Measurements from ENCODE around the gene C11orf68. TPM values are rescaled to one million over a fixed set of nuclear protein-coding genes. Genes with fewer than 3 reads are reported as not detected.

C11orf68 gene
- total and polyA plus RNA-seq, 9 of the 15 experiments (the other 6 are each of a cell fraction or from before 2014, with no cell fraction given) = 3.6 to 35.9 (median 12.8) TPM

DNA sequence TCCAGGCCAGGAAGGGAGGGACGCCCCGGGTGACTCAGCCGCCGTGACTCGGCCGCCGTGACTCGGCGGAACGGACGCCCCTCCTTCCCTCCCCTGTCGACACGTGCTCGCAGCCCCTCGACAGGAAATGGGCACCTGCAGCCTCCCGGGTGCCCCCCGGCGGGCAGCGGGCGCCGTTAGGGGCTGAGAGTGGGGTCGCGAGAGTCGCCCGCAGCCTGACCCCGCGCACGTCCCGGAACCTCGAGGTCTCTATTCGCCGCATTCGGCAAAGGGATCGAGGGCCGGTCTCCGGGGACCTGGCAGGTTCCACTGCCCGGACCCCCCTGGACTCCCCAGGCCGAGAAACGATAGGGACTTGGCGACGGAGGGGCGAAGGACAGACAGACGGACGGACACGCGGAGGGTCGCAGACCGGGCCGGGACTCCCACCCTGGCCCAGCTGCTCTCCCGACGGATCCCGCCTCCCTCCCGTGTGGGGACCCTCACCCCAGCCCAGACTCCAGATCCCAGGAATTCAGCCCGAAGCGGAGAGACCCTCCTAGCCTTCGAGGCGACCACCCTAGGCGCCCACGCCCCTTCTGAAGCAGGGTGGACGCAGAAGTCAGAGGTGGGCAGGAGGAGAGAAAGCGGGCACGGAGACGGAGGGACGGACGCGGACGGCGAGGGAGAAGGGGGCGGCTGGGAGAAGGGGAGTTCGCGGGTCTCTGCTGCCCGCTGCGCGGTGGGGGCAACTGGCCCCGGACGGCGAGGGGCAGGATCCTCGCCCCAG lies 19.3 kb downstream of the C11orf68 start (continued):
- TF ChIP-seq, protein P1, sequence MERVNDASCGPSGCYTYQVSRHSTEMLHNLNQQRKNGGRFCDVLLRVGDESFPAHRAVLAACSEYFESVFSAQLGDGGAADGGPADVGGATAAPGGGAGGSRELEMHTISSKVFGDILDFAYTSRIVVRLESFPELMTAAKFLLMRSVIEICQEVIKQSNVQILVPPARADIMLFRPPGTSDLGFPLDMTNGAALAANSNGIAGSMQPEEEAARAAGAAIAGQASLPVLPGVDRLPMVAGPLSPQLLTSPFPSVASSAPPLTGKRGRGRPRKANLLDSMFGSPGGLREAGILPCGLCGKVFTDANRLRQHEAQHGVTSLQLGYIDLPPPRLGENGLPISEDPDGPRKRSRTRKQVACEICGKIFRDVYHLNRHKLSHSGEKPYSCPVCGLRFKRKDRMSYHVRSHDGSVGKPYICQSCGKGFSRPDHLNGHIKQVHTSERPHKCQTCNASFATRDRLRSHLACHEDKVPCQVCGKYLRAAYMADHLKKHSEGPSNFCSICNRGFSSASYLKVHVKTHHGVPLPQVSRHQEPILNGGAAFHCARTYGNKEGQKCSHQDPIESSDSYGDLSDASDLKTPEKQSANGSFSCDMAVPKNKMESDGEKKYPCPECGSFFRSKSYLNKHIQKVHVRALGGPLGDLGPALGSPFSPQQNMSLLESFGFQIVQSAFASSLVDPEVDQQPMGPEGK (CRISPR knock-in tag; IDR thresholded peaks at IDR 0.05; ENCODE audit: borderline replicate concordance) = no peak
- TF ChIP-seq, protein P2, sequence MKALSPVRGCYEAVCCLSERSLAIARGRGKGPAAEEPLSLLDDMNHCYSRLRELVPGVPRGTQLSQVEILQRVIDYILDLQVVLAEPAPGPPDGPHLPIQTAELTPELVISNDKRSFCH (CRISPR knock-in tag; IDR thresholded peaks at IDR 0.05) = no peak
- TF ChIP-seq, protein P2 (tag; IDR thresholded peaks at IDR 0.05) = peak; percentile 67; the same call in 1 of the 2 replicates
- no peak for TF ChIP-seq HOXB6 (CRISPR knock-in tag; IDR thresholded peaks at IDR 0.05; ENCODE audit: borderline replicate concordance)
- 0 out of 2 replicates have a peak, but pooled peaks have one; percentile 15 for TF ChIP-seq MBD2 (IDR thresholded peaks at IDR 0.05; ENCODE audit: borderline replicate concordance, low read depth)
- peak; percentile 63 for TF ChIP-seq ELF1 (tag; IDR thresholded peaks at IDR 0.05)
- TF ChIP-seq ZNF175 (CRISPR knock-in tag; IDR thresholded peaks at IDR 0.05; ENCODE audit: low read depth) = no peak
- TF ChIP-seq PYGO2 (tag; IDR thresholded peaks at IDR 0.05) = no peak
- peak; percentile 93 for TF ChIP-seq FUS (optimal IDR thresholded peaks at IDR 0.05; ENCODE audit: low read depth, low read length)
- no peak for TF ChIP-seq NCOA2 (IDR thresholded peaks at IDR 0.05; ENCODE audit: partially characterized antibody in 2 of 2)
- TF ChIP-seq, protein P3, sequence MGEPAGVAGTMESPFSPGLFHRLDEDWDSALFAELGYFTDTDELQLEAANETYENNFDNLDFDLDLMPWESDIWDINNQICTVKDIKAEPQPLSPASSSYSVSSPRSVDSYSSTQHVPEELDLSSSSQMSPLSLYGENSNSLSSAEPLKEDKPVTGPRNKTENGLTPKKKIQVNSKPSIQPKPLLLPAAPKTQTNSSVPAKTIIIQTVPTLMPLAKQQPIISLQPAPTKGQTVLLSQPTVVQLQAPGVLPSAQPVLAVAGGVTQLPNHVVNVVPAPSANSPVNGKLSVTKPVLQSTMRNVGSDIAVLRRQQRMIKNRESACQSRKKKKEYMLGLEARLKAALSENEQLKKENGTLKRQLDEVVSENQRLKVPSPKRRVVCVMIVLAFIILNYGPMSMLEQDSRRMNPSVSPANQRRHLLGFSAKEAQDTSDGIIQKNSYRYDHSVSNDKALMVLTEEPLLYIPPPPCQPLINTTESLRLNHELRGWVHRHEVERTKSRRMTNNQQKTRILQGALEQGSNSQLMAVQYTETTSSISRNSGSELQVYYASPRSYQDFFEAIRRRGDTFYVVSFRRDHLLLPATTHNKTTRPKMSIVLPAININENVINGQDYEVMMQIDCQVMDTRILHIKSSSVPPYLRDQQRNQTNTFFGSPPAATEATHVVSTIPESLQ (CRISPR knock-in tag; IDR thresholded peaks at IDR 0.05) = peak; percentile 93
- no peak for TF ChIP-seq SMAD1 (IDR thresholded peaks at IDR 0.05; ENCODE audit: low read depth, low read length, partially characterized antibody)
- peak; percentile 51; the same call in 1 of the 2 replicates for TF ChIP-seq JUNB (CRISPR knock-in tag; conservative IDR thresholded peaks at IDR 0.05)
- TF ChIP-seq ETV6 (IDR thresholded peaks at IDR 0.05; ENCODE audit: borderline replicate concordance in 1 of 2, low read depth in 2 of 2, low read length in 1 of 2) = no peak
- TF ChIP-seq ETV6 (CRISPR knock-in tag; IDR thresholded peaks at IDR 0.05; ENCODE audit: borderline replicate concordance) = no peak
- TF ChIP-seq, protein P4, sequence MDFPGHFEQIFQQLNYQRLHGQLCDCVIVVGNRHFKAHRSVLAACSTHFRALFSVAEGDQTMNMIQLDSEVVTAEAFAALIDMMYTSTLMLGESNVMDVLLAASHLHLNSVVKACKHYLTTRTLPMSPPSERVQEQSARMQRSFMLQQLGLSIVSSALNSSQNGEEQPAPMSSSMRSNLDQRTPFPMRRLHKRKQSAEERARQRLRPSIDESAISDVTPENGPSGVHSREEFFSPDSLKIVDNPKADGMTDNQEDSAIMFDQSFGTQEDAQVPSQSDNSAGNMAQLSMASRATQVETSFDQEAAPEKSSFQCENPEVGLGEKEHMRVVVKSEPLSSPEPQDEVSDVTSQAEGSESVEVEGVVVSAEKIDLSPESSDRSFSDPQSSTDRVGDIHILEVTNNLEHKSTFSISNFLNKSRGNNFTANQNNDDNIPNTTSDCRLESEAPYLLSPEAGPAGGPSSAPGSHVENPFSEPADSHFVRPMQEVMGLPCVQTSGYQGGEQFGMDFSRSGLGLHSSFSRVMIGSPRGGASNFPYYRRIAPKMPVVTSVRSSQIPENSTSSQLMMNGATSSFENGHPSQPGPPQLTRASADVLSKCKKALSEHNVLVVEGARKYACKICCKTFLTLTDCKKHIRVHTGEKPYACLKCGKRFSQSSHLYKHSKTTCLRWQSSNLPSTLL (IDR thresholded peaks at IDR 0.05) = no peak
- TF ChIP-seq, protein P5, sequence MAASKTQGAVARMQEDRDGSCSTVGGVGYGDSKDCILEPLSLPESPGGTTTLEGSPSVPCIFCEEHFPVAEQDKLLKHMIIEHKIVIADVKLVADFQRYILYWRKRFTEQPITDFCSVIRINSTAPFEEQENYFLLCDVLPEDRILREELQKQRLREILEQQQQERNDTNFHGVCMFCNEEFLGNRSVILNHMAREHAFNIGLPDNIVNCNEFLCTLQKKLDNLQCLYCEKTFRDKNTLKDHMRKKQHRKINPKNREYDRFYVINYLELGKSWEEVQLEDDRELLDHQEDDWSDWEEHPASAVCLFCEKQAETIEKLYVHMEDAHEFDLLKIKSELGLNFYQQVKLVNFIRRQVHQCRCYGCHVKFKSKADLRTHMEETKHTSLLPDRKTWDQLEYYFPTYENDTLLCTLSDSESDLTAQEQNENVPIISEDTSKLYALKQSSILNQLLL (CRISPR knock-in tag; IDR thresholded peaks at IDR 0.05; ENCODE audit: borderline replicate concordance) = no peak
- TF ChIP-seq SMARCB1 (IDR thresholded peaks at IDR 0.05; ENCODE audit: insufficient read length, low read depth) = no peak
- no peak for TF ChIP-seq TFAM (CRISPR knock-in tag; conservative IDR thresholded peaks at IDR 0.05)
